OCI-LY1 (cell line): ENCODE measurements around the gene SMDT1.
"Not testable (repeated sequence)": the region's sequence is repeated elsewhere in the genome, so short reads cannot be mapped to it uniquely, and the experiment has no call there.

ENCODE experiments used
- EZH2 ChIP-seq: fragments of 200-600 bp; sonication (generic), shearing (Covaris generic); IDR thresholded peaks from 2 replicates; pipeline ENCODE4 v1.8.0; 2017; ENCODE audit warnings: borderline replicate concordance, mixed run types, mild to moderate bottlenecking, antibody characterized with exemption, low read length, moderate library complexity, mixed read lengths
- TF ChIP-seq, protein P1 (sequence below): fragments of 200-600 bp; sonication (generic), shearing (Covaris generic); IDR thresholded peaks from 2 replicates; pipeline ENCODE4 v1.5.1; 2017; ENCODE audit warnings: mild to moderate bottlenecking, antibody characterized with exemption, low read length, moderate library complexity, mixed read lengths

DNA sequence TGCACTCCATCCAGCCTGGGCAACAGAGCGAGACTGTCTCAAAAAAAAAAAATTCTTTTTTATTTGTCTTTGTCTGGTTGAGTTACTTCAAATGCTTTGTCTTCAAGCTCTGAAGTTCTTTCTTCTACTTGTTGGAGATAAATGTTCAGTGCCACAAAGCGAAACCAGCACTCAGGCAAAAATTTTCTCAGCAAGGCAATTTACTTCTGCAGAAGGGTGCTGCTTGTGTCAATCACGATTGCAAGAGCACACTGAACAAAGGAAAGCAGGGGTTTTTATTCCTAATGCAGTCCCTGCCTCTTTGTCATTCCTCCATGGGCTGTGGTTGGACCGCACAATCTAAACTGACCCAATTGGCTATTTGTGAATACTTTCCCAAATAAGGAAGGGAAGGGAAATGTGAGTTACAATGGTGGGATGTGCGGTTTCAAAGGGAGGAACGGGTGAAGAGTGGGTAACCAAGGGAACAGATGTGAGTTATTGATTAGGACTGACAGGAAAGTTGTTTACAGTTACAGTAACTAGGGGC lies 24.9 kb downstream of the SMDT1 start:
- TF ChIP-seq, protein P1, sequence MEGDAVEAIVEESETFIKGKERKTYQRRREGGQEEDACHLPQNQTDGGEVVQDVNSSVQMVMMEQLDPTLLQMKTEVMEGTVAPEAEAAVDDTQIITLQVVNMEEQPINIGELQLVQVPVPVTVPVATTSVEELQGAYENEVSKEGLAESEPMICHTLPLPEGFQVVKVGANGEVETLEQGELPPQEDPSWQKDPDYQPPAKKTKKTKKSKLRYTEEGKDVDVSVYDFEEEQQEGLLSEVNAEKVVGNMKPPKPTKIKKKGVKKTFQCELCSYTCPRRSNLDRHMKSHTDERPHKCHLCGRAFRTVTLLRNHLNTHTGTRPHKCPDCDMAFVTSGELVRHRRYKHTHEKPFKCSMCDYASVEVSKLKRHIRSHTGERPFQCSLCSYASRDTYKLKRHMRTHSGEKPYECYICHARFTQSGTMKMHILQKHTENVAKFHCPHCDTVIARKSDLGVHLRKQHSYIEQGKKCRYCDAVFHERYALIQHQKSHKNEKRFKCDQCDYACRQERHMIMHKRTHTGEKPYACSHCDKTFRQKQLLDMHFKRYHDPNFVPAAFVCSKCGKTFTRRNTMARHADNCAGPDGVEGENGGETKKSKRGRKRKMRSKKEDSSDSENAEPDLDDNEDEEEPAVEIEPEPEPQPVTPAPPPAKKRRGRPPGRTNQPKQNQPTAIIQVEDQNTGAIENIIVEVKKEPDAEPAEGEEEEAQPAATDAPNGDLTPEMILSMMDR = not testable (repeated sequence)
- not testable (repeated sequence) for TF ChIP-seq EZH2
